OCI-M2 (cell line): ENCODE data around the gene COX19.

ENCODE experiments used
- DNase-seq: peaks from one replicate; lab custom pipeline; 2025; ENCODE audit not compliant: unreplicated experiment; lab: John Stamatoyannopoulos, UW

Gene COX19

GRCh38 chr7:992709-993607 lies 17.6 kb upstream of the COX19 start:
- peak; percentile 47 for DNase-seq

- DNase-seq, result no peak
Measured at GRCh38 chr7:991729-992656, 16.6 kb upstream of the COX19 start.

- no peak for DNase-seq
Measured at GRCh38 chr7:990933-991728, 15.8 kb upstream of the COX19 start.

GRCh38 chr7:990352-990932 lies 15.1 kb upstream of the COX19 start:
- no peak for DNase-seq

GRCh38 chr7:988963-989529 lies 13.7 kb upstream of the COX19 start:
- DNase-seq, result no peak

GRCh38 chr7:988426-988911 lies 13.1 kb upstream of the COX19 start:
- DNase-seq, result no peak

GRCh38 chr7:987909-988308 lies 12.6 kb upstream of the COX19 start:
- no peak for DNase-seq

GRCh38 chr7:986766-987751 lies 11.7 kb upstream of the COX19 start:
- no peak for DNase-seq

GRCh38 chr7:985915-986741 lies 10.8 kb upstream of the COX19 start:
- DNase-seq, result no peak

- DNase-seq, result no peak
Measured at GRCh38 chr7:985127-985416, 9.7 kb upstream of the COX19 start.

- no peak for DNase-seq
Measured at GRCh38 chr7:984361-985126, 9.2 kb upstream of the COX19 start.

- DNase-seq, result no peak
Measured at GRCh38 chr7:983616-984071, 8.3 kb upstream of the COX19 start.

- DNase-seq, result no peak
Measured at GRCh38 chr7:983004-983615, 7.8 kb upstream of the COX19 start, which contains the start of gene CYP2W1. TSS of gene CYP2W1 (plus strand) at chr7:983181. CDS start at chr7:983212, 31 bp downstream.

- DNase-seq, result no peak
Measured at GRCh38 chr7:982511-983003, 7.2 kb upstream of the COX19 start.

GRCh38 chr7:981793-982510 lies 6.6 kb upstream of the COX19 start:
- DNase-seq, result no peak

GRCh38 chr7:979886-980571 lies 4.7 kb upstream of the COX19 start:
- no peak for DNase-seq
